Fibroblast of skin of right biceps (primary cell): Measurements from ENCODE around the gene TMEM154.

Experiments used
- DNase-seq: peaks from one replicate; pipeline ENCODE4 v3.0.0-alpha.2; 2013

Gene TMEM154

GRCh38 chr4:152620915-152621314, 58.9 kb downstream of the TMEM154 start:
- no peak for DNase-seq

GRCh38 chr4:152620218-152620617, 59.6 kb downstream of the TMEM154 start:
- no peak for DNase-seq

- no peak for DNase-seq
Measured at GRCh38 chr4:152619556-152619955, 60.2 kb downstream of the TMEM154 start.

GRCh38 chr4:152618971-152619370, 60.8 kb downstream of the TMEM154 start:
- no peak for DNase-seq

GRCh38 chr4:152616804-152617203, 63.0 kb downstream of the TMEM154 start:
- DNase-seq: no peak

GRCh38 chr4:152613841-152614721, 65.7 kb downstream of the TMEM154 start:
- no peak for DNase-seq

- no peak for DNase-seq
Measured at GRCh38 chr4:152613351-152613750, 66.4 kb downstream of the TMEM154 start.

- no peak for DNase-seq
Measured at GRCh38 chr4:152610131-152610530, 69.7 kb downstream of the TMEM154 start.

GRCh38 chr4:152609481-152609880, 70.3 kb downstream of the TMEM154 start:
- no peak for DNase-seq

GRCh38 chr4:152607178-152607577, 72.6 kb downstream of the TMEM154 start:
- DNase-seq: no peak

GRCh38 chr4:152606753-152607152, 73.0 kb downstream of the TMEM154 start:
- no peak for DNase-seq

- DNase-seq: peak; percentile 86
Measured at GRCh38 chr4:152605641-152606335, 74.0 kb downstream of the TMEM154 start.

GRCh38 chr4:152605031-152605430, 74.8 kb downstream of the TMEM154 start:
- no peak for DNase-seq

- no peak for DNase-seq
Measured at GRCh38 chr4:152601156-152601555, 78.6 kb downstream of the TMEM154 start.

- no peak for DNase-seq
Measured at GRCh38 chr4:152599636-152600035, 80.2 kb downstream of the TMEM154 start.

- no peak for DNase-seq
Measured at GRCh38 chr4:152599095-152599494, 80.7 kb downstream of the TMEM154 start.

- no peak for DNase-seq
Measured at GRCh38 chr4:152598454-152598853, 81.3 kb downstream of the TMEM154 start.

GRCh38 chr4:152594978-152595925, 84.5 kb downstream of the TMEM154 start:
- DNase-seq: no peak

GRCh38 chr4:152594057-152594456, 85.7 kb downstream of the TMEM154 start:
- DNase-seq: no peak

GRCh38 chr4:152591876-152592275, 87.9 kb downstream of the TMEM154 start:
- DNase-seq: no peak

GRCh38 chr4:152591396-152591795, 88.4 kb downstream of the TMEM154 start:
- peak; percentile 53 for DNase-seq

GRCh38 chr4:152590179-152591031, 89.4 kb downstream of the TMEM154 start:
- DNase-seq: peak; percentile 99
